Effector CD8-positive, alpha-beta T cell (primary cell): Measurements from ENCODE around the gene CCT8L2.
"Not testable (repeated sequence)": the region's sequence is repeated elsewhere in the genome, so short reads cannot be mapped to it uniquely, and the experiment has no call there.

Source experiments
- DNase-seq: peaks from one replicate; lab custom pipeline; 2025; lab: John Stamatoyannopoulos, UW

Gene CCT8L2

DNA sequence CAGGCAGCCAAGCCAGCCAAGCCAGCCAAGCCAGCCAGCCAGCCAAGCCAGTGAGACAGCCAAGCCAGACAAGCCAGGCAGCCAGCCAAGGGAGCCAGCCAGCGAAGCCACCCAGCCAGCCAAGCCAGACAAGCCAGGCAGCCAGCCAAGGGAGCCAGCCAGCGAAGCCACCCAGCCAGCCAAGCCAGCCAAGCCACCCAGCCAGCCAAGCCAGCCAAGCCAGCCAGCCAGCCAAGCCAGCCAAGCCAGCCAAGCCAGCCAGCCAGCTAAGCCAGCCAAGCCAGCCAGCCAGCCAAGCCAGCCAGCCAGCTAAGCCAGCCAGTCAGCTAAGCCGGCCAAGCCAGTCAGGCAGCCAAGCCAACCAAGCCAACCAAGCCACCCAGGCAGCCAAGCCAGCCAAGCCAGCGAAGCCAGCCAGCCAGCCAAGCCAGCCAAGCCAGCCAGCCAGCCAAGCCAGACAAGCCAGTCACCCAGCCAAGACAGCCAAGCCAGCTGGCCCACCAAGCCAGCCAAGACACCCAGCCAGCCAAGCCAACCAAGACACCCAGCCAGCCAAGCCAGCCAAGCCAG is 34.1 kb downstream of the CCT8L2 start:
- DNase-seq, result not testable (repeated sequence)

DNA sequence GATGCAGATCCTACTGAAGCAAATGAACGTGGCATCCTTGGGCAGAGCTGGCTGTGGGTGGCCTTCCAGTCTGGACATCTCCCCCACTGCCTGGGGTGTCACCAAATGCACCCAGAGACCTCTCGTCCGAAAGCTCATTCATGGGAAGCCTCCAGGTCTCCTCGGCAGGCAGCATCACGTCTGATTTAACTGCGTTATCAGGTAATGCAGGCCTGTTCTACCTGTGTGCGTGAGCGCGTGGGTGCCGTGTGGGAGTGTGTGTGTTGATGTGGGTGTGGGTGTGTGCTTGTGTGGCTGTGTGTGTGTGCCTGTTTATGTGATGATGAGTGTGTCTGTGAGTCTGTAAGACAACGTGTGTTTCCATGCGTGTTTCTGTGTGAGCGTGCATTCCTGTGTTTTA is 35.1 kb downstream of the CCT8L2 start:
- not testable (repeated sequence) for DNase-seq

DNA sequence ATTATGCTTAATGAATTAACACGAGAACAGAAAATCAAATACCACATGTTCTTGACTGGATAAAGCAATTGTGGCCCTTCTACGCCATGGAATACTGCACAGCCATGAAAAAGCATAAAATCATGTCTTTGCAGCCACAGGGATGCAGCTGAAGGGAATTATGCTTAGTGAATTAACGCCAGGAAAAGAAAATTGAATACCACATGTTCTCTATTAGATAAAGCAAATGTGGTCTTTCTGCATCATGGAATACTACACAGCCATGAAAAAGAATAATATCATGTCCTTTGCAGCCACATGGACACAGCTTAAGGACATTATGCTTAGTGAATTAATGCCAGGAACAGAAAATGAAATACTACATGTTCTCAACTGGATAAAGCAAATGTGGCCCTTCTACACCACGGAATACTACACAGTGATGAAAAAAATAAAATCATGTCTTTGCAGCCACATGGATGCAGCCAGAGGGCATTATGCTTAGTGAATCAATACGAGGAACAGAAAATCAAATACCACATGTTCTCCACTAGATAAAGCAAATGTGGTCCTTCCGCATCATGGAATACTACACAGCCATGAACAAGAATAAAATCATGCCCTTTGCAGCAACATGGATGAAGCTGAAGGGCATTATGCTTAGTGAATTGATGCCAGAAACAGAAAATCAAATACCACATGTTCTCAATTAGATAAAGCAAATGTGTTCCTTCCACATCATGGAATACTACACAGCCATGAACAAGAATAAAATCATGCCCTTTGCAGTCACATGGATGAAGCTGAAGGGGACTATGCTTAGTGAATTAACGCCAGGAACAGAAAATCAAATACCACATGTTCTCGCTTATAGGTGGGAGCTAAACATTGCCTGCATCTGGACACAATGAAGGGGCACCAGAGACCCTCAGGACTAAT is 37.3 kb downstream of the CCT8L2 start:
- DNase-seq, result not testable (repeated sequence)

DNA sequence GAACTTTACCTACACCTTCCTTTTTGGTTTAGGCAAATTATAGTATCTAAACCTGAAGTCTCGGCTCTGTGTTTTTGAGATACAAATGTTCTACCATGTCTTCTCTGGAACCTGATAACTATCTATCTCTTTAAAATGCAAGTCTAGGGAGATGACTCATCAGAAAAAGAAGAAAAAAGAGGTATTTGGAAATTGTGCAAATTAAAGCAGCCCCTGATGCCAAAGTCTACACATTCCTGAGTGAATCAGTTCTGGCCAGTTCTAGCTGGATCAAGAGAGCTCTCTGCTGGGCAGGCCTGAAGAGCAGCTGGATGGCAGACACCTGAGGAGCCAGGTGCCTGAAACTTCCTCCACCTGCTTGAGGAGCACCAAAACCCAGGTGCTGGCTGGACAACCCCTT is 49.3 kb downstream of the CCT8L2 start:
- not testable (repeated sequence) for DNase-seq
